Measurements from ENCODE around the gene TSEN15. TPM values are rescaled to one million over a fixed set of nuclear protein-coding genes. Genes with fewer than 3 reads are reported as not detected.

The TSEN15 gene
- total and polyA plus RNA-seq, 9 of the 15 experiments (the other 6 are each of a cell fraction or from before 2014, with no cell fraction given): 25.6 to 121 (median 91.3) TPM

DNA sequence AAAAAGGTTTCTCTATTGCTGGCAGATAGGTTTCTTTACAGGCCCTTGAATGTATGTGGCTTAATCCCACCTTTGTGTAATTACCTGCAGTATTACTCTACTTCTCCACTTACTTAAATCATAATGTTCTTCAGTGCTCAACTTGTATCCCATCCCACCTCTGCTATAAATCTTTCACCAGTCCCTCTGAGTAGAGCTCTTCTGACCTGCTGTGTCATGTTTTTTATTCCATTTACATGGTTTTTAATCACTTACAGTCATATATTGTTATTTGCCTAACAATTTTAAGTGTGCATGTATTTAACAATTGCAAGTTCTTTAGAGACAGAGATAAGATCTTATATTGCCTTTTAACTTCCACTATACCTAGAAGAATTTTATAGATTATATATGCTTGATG lies 2.4 kb downstream of the TSEN15 start (continued):
- TF ChIP-seq CBFB (CRISPR knock-in tag; IDR thresholded peaks at IDR 0.05): no peak
- TF ChIP-seq NFE2L1 (tag; IDR thresholded peaks at IDR 0.05; ENCODE audit: borderline replicate concordance, low read depth): no peak
- TF ChIP-seq TOE1 (IDR thresholded peaks at IDR 0.05; ENCODE audit: borderline replicate concordance): no peak
- no peak for TF ChIP-seq TOE1 (CRISPR knock-in tag; IDR thresholded peaks at IDR 0.05; ENCODE audit: borderline replicate concordance, low read depth)
- TF ChIP-seq, protein P1, sequence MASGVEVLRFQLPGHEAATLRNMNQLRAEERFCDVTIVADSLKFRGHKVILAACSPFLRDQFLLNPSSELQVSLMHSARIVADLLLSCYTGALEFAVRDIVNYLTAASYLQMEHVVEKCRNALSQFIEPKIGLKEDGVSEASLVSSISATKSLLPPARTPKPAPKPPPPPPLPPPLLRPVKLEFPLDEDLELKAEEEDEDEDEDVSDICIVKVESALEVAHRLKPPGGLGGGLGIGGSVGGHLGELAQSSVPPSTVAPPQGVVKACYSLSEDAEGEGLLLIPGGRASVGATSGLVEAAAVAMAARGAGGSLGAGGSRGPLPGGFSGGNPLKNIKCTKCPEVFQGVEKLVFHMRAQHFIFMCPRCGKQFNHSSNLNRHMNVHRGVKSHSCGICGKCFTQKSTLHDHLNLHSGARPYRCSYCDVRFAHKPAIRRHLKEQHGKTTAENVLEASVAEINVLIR (CRISPR knock-in tag; IDR thresholded peaks at IDR 0.05): no peak
- no peak for TF ChIP-seq PHB2 (IDR thresholded peaks at IDR 0.05; ENCODE audit: low read depth)
- TF ChIP-seq ARID1B (IDR thresholded peaks at IDR 0.05): 0 out of 2 replicates have a peak, but pooled peaks have one; percentile 11
- TF ChIP-seq, protein P2, sequence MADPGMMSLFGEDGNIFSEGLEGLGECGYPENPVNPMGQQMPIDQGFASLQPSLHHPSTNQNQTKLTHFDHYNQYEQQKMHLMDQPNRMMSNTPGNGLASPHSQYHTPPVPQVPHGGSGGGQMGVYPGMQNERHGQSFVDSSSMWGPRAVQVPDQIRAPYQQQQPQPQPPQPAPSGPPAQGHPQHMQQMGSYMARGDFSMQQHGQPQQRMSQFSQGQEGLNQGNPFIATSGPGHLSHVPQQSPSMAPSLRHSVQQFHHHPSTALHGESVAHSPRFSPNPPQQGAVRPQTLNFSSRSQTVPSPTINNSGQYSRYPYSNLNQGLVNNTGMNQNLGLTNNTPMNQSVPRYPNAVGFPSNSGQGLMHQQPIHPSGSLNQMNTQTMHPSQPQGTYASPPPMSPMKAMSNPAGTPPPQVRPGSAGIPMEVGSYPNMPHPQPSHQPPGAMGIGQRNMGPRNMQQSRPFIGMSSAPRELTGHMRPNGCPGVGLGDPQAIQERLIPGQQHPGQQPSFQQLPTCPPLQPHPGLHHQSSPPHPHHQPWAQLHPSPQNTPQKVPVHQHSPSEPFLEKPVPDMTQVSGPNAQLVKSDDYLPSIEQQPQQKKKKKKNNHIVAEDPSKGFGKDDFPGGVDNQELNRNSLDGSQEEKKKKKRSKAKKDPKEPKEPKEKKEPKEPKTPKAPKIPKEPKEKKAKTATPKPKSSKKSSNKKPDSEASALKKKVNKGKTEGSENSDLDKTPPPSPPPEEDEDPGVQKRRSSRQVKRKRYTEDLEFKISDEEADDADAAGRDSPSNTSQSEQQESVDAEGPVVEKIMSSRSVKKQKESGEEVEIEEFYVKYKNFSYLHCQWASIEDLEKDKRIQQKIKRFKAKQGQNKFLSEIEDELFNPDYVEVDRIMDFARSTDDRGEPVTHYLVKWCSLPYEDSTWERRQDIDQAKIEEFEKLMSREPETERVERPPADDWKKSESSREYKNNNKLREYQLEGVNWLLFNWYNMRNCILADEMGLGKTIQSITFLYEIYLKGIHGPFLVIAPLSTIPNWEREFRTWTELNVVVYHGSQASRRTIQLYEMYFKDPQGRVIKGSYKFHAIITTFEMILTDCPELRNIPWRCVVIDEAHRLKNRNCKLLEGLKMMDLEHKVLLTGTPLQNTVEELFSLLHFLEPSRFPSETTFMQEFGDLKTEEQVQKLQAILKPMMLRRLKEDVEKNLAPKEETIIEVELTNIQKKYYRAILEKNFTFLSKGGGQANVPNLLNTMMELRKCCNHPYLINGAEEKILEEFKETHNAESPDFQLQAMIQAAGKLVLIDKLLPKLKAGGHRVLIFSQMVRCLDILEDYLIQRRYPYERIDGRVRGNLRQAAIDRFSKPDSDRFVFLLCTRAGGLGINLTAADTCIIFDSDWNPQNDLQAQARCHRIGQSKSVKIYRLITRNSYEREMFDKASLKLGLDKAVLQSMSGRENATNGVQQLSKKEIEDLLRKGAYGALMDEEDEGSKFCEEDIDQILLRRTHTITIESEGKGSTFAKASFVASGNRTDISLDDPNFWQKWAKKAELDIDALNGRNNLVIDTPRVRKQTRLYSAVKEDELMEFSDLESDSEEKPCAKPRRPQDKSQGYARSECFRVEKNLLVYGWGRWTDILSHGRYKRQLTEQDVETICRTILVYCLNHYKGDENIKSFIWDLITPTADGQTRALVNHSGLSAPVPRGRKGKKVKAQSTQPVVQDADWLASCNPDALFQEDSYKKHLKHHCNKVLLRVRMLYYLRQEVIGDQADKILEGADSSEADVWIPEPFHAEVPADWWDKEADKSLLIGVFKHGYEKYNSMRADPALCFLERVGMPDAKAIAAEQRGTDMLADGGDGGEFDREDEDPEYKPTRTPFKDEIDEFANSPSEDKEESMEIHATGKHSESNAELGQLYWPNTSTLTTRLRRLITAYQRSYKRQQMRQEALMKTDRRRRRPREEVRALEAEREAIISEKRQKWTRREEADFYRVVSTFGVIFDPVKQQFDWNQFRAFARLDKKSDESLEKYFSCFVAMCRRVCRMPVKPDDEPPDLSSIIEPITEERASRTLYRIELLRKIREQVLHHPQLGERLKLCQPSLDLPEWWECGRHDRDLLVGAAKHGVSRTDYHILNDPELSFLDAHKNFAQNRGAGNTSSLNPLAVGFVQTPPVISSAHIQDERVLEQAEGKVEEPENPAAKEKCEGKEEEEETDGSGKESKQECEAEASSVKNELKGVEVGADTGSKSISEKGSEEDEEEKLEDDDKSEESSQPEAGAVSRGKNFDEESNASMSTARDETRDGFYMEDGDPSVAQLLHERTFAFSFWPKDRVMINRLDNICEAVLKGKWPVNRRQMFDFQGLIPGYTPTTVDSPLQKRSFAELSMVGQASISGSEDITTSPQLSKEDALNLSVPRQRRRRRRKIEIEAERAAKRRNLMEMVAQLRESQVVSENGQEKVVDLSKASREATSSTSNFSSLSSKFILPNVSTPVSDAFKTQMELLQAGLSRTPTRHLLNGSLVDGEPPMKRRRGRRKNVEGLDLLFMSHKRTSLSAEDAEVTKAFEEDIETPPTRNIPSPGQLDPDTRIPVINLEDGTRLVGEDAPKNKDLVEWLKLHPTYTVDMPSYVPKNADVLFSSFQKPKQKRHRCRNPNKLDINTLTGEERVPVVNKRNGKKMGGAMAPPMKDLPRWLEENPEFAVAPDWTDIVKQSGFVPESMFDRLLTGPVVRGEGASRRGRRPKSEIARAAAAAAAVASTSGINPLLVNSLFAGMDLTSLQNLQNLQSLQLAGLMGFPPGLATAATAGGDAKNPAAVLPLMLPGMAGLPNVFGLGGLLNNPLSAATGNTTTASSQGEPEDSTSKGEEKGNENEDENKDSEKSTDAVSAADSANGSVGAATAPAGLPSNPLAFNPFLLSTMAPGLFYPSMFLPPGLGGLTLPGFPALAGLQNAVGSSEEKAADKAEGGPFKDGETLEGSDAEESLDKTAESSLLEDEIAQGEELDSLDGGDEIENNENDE (IDR thresholded peaks at IDR 0.05; ENCODE audit: low read depth, low read length): no peak
- TF ChIP-seq, protein P3, sequence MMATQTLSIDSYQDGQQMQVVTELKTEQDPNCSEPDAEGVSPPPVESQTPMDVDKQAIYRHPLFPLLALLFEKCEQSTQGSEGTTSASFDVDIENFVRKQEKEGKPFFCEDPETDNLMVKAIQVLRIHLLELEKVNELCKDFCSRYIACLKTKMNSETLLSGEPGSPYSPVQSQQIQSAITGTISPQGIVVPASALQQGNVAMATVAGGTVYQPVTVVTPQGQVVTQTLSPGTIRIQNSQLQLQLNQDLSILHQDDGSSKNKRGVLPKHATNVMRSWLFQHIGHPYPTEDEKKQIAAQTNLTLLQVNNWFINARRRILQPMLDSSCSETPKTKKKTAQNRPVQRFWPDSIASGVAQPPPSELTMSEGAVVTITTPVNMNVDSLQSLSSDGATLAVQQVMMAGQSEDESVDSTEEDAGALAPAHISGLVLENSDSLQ (IDR thresholded peaks at IDR 0.05): peak; percentile 73
- no peak for TF ChIP-seq STAT5B (CRISPR knock-in tag; IDR thresholded peaks at IDR 0.05)
- no peak for TF ChIP-seq ESRRB (CRISPR knock-in tag; IDR thresholded peaks at IDR 0.05; ENCODE audit: borderline replicate concordance)
- TF ChIP-seq HDAC2 (IDR thresholded peaks at IDR 0.05): no peak

Measured in K562 (cell line).